ENCODE measurements around the gene PSME3IP1.

The PSME3IP1 gene

DNA sequence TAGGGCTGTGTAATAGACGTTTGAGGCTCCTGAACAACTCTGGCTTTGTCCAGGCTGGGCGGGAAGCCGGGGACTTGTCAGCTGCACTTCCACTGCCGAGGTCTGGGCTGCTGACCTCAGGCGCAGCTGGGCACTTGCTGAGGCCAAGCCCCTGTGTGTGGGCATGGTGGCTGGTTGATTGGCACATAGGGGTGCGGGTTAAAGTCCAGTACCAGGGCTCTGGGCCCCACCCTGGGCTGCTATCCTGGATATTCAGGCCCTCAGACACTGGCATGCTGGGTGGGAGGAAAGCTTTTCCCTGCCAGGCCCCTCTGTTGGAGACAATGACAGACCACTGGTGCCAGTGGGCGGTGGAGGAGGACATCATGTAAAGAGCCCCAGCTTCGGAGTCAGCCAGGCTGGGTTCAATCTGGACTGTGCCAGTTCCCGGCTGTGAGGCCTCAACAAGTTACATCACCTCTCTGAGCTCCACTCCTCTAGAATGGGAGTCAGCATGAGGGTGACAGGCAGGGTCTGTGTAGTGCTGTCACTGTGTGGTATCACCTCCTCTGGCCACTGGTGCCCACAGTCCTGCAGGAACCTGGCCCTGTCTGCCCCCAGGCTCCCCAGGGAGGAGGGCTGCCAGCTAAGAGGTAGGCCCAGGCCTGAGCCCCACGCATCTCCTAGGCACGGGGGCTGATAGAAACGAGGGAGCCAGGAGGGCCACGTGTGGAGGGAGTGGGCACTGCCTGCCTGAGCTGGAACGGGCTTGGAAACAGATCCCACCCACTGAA is 42.5 kb downstream of the PSME3IP1 start:
- no peak for DNase-seq

DNA sequence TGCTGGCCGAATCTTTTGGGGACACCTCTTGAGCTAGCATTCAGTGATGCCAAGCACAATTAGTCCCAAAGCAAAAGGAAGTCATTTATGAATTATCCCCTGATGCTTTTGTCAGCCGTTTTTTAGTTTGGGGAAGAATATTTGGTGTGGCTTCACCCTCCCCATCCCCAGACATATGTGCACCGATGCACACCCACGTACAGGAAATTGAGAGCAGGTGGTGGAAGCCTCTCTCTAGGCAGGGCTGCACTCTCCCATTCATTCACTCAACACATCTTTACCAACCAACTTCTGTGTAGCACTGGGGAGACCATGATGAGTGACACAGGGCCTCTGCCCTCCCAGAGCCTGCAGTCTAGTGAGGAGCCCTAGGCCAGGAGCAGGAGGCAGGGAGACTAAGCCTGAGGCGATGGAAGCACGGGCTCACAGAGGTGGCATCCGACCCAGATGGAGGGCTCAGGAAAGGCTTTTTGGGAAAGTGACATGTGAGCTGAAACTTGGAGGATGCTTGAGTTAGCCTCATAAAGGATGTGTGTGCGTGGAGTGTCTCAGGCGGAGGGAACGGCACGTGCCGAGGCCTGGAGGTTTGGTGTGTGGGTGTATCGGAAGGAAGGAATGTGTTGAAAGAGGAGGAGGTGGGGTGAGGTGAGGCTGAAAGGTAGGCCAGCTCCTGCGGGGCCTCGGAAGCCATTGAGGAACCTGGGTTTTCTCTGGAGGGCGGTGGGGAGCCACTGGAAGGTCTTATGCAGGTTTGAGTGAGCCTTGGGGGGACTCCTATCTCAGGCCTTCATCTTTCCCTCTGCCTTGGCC is 43.8 kb downstream of the PSME3IP1 start:
- no peak for DNase-seq

DNA sequence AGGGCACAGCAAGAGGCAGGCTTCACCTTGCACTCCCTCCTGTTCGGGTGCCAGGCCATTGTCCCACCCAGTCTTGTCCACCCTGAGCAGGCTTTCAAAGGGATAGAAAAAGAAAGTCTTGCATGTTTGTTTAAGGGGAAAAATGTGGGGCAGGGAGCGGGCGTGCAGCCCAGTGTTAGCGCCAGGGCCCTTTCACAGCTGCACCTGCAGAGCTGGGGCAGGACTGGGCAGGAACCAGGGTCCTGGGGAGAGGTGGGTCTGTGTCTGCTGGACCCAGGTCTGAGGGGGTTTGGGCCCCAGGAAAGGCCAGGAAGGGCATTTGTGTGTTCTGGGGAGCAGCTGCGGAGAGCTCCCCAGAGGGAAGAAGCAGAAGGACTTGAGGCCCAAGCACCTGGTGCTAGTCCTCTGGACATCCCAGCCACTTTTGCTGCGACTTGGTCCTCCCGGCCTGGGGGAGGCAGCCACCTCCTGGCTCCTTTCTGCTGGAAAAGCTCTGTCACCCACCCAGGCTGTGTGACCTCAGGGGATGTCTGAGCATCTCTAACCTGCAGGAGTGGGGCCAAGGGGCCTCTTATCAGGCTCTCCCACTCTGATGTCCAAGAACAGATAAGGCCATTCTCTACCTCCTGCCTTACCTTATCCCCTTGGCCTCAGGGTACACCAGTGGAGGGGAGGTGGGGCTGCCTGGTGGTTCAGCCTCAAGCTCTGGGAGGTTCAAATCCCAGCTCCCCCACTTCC is 44.7 kb downstream of the PSME3IP1 start:
- DNase-seq, result no peak

- DNase-seq, result no peak
Measured at GRCh38 chr16:57138281-57138935, 47.4 kb downstream of the PSME3IP1 start.

DNA sequence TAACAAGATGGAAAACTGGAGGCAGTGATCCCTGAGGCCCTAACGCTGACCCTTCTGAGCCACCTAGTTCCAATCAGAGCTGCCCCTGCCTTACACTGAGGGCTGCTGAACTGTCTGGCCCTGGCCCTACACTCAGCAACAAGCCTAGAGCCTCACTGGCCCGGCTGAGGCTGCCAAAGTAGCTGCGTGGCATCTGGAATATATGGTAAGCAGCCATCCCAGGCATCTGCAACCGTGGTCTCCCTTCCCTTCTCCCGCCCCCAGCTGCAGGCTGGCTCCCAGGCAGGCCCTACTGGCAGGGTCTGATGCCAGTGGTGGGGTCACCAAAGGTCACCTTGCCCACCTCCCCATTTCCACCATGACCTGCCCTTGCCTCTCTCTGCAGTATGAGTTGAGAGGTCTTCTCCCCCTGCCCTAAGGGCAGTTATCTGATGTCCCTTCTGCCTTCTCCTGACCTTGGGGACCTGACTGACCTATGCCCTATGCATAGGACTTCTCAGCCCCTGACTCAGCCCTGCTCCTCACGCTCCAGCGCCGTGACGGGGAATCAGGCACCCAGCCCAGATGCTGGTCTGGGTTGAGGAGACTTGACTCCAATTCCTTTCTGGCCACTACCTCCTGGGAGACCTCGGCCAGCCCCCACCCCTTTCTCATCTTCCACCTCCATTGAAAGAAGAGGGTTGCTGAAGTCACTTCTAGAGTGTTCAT is 48.1 kb downstream of the PSME3IP1 start:
- DNase-seq, result no peak

GRCh38 chr16:57137043-57137442 is 48.8 kb downstream of the PSME3IP1 start:
- no peak for DNase-seq

DNA sequence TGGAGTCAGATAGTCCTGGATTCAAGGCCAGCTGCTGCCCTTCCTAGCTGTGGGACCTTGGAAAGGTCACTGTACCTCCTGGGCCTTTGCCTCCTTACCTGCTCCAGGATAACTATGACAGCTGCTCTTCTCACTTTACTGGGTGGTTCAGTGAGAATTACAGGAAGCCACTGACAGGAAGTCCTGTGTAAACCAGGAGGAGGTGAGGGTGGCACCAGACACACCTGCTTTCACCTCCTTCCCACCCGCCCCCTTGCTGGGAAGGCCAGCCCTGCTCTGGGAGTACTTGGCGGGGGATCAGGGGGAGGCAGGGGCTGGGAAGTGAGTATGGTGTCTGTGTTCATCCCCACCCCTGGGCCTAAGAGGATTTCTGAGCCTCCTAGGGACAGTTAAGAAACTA is 50.9 kb downstream of the PSME3IP1 start:
- DNase-seq, result no peak

DNA sequence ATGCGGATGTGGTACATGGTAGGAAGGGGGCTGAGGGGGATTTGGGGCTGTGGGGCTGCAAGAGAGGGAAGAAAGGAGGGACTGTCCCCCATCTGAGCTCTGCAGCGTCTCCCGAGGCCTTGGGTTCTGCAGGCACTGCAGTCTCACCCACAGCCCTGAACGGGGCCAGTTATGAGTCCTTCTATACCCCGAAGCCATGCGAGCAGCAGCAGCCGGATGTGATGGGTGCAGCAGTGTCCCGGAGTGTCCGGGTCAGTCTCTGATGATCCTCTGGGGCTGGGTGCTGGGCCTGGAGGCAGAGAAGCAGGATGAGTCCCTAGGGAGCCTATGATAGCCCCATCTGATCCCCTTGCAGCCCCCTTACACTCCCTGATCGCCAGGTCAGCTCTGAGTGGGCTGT is 52.0 kb downstream of the PSME3IP1 start:
- DNase-seq, result no peak

GRCh38 chr16:57133031-57133430 is 52.8 kb downstream of the PSME3IP1 start:
- DNase-seq, result no peak

- DNase-seq, result no peak
Measured at GRCh38 chr16:57132470-57132869, 53.4 kb downstream of the PSME3IP1 start.

DNA sequence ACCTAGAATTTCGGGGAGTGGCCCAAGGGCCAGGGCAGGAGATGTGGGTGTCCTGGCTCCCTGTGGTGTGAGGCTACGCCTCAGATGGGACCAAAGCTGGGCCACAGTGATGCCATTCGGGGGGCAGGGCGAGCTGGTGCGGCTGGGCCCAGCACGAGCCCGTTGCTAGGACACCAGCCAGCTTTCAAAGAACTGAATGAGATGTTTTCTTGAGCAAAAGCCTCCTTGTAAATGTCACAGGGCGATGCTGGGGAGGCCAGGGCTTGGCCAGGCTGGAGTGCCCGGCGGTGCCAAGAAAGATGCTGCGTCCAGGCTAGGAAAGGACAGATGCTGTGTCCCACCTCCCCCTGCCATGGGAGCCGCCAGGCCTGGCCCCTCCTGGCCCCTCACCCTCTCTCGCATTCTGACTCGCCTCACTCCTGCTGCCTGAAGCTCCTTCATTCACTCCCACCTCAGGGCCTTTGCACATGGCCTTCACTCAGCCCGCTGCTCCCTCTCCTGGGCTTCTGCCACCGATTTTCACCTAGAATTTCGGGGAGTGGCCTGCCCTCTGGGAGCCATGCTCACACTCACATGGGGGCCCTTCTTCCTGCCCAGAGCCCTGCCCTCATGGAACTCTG is 54.4 kb downstream of the PSME3IP1 start:
- DNase-seq, result no peak

DNA sequence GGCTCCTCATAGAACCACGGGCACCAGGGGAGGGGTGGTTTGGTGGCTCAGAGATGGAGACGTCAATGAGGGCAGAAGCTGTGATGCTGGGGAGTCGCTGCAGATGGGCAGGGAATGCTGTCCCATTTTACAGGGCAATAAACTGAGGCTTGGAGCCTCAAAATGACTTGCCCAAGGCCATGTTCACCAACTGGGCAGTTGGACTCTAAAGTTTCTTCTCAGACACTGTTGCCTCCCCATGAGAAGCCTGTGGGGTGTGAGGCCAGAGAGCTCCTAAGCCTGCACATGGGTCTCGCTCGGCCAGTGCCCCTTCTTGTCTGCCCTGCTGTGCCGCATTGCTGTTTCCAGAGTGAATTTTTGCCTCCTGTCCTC is 54.9 kb downstream of the PSME3IP1 start:
- no peak for DNase-seq

DNA sequence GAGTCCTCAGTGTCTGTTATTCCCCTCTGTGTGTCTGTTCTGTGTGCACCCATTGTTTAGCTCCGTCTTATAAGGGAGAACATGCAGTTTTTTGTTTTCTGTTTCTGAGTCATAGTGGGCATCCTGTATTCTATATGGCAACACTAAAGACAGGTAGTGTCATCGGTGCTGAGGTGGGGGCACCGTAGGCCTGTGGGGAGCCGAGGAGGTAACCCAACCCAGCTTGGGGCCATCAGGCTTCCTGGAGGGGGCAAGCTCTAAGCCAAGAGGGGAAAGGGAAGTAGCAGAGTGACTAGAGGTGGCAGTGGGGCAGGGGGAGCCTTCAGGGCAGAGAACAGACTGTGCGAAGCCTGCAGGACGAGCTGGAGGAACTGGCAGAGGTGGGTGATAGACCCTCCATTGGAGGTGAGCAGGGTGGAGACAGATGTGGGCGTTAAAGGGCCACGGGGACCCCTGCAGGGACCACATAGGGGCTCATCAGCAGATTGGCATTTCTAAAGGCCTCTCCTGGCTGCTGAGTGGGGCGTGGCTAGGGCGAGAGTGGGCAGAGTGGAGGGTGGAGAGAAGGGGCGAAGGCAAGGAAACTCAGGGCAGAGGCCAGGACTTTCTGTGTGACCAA is 57.0 kb downstream of the PSME3IP1 start:
- DNase-seq, result no peak

DNA sequence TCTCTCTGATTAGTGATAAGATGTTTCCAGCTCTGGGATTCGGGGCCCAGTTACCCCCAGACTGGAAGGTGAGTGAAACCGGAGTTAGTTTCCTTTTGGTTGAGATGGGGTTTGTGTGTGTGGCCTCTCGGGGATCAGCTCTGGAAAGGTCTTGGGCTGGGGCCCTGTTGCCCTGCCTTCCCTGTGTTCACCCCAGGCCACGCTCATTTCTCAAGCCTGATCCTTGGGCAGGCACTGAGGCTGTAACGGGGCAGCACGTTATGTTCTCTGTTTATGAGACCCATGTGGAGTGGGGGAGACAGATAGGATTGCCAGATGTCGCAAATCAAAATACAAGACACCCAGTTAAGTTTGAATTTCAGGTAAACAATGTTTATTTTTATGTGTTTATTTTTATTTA is 58.0 kb downstream of the PSME3IP1 start:
- no peak for DNase-seq

- no peak for DNase-seq
Measured at GRCh38 chr16:57127037-57127763, 58.6 kb downstream of the PSME3IP1 start.

- no peak for DNase-seq
Measured at GRCh38 chr16:57126411-57126810, 59.4 kb downstream of the PSME3IP1 start.

GRCh38 chr16:57125969-57126368 is 59.9 kb downstream of the PSME3IP1 start:
- no peak for DNase-seq

GRCh38 chr16:57125376-57125775 is 60.5 kb downstream of the PSME3IP1 start:
- no peak for DNase-seq

- no peak for DNase-seq
Measured at GRCh38 chr16:57123974-57124674, 61.7 kb downstream of the PSME3IP1 start.

All from HCEC 1CT (cell line).